HepG2 (cell line): ENCODE results near the gene CHD9NB. TPM values are rescaled to one million over a fixed set of nuclear protein-coding genes. Genes with fewer than 3 reads are reported as not detected.

Source experiments
- ATF2 ChIP-seq: sonication (generic); formaldehyde crosslinking; IDR thresholded peaks from 2 replicates; pipeline ENCODE4 v1.4.0; 2020; ENCODE audit warnings: missing genetic modification reagents
- CHCHD3 ChIP-seq: sonication (generic); formaldehyde crosslinking; IDR thresholded peaks from 2 replicates; pipeline ENCODE4 v1.8.0; 2022; ENCODE audit warnings: mild to moderate bottlenecking, missing genetic modification reagents, moderate library complexity
- DR1 ChIP-seq: sonication (generic); formaldehyde crosslinking; IDR thresholded peaks from 2 replicates; pipeline ENCODE4 v1.8.0; 2021; ENCODE audit warnings: mild to moderate bottlenecking, missing genetic modification reagents, inconsistent platforms
- HNF4A ChIP-seq: sonication (generic); formaldehyde crosslinking; IDR thresholded peaks from 2 replicates; pipeline ENCODE4 v1.4.0; 2020; ENCODE audit warnings: missing genetic modification reagents
- PPARG ChIP-seq: conservative IDR thresholded peaks from 2 replicates; pipeline ENCODE4 v1.6.1; 2016; ENCODE audit warnings: missing biosample characterization, missing genetic modification reagents
- PRMT3 ChIP-seq: sonication (generic); formaldehyde crosslinking; IDR thresholded peaks from 2 replicates; pipeline ENCODE4 v1.8.1; 2022; ENCODE audit warnings: low read depth, mild to moderate bottlenecking, moderate library complexity, missing genetic modification reagents, borderline replicate concordance
- RAD51 ChIP-seq: fragments of 450-650 bp; IDR thresholded peaks from 2 replicates; pipeline ENCODE4 v1.6.1; 2016; ENCODE audit warnings: borderline replicate concordance
- RORA ChIP-seq: sonication (generic); formaldehyde crosslinking; IDR thresholded peaks from 2 replicates; pipeline ENCODE4 v1.5.0; 2020; ENCODE audit warnings: mild to moderate bottlenecking, missing genetic modification reagents, moderate library complexity
- ZBTB49 ChIP-seq: sonication (generic); formaldehyde crosslinking; IDR thresholded peaks from 2 replicates; pipeline ENCODE4 v1.4.0; 2020; ENCODE audit warnings: missing genetic modification reagents, borderline replicate concordance
- ZFP62 ChIP-seq: sonication (generic); formaldehyde crosslinking; IDR thresholded peaks from 2 replicates; pipeline ENCODE4 v1.4.0; 2020; ENCODE audit warnings: missing genetic modification reagents
- ZNF12 ChIP-seq: sonication (generic); formaldehyde crosslinking; IDR thresholded peaks from 2 replicates; pipeline ENCODE4 v1.5.0; 2020; ENCODE audit warnings: missing genetic modification reagents
- ZNF337 ChIP-seq: sonication (generic); formaldehyde crosslinking; IDR thresholded peaks from 2 replicates; pipeline ENCODE4 v1.5.1; 2020; ENCODE audit warnings: missing genetic modification reagents, low read depth, mild to moderate bottlenecking, borderline replicate concordance
- ZNF33A ChIP-seq: sonication (generic); formaldehyde crosslinking; IDR thresholded peaks from 2 replicates; pipeline ENCODE4 v1.5.1; 2020; ENCODE audit warnings: missing genetic modification reagents, mild to moderate bottlenecking, moderate library complexity, borderline replicate concordance
- ZNF619 ChIP-seq: sonication (generic); formaldehyde crosslinking; IDR thresholded peaks from 2 replicates; pipeline ENCODE4 v1.4.0; 2020; ENCODE audit warnings: mild to moderate bottlenecking, missing genetic modification reagents
- ZNF766 ChIP-seq: sonication (generic); formaldehyde crosslinking; IDR thresholded peaks from 2 replicates; pipeline ENCODE4 v1.5.0; 2020; ENCODE audit warnings: missing genetic modification reagents, borderline replicate concordance
- ZNF883 ChIP-seq: sonication (generic); formaldehyde crosslinking; IDR thresholded peaks from 2 replicates; pipeline ENCODE4 v1.5.1; 2020; ENCODE audit warnings: mild to moderate bottlenecking, missing genetic modification reagents; ENCODE audit errors: not compliant biosample characterization
- polyA plus RNA-seq, 8 experiments: library from polyadenylated mRNA; depleted of rRNA in 3 of 8; stranded (reverse) in 7 of 8; unstranded in 1 of 8; fragments of >200 nt; fragmentation: Illumina TruSeq in 4 of 8; extraction: Trizol in 4 of 8; gene quantifications; 2 replicates each; pipeline versions ENCODE4 v1.2.1 to v1.2.3, GENCODE V29; 2011 to 2016; ENCODE audit warnings: low read depth in 4 of 8, missing spikeins in 1 of 8, mixed read lengths in 1 of 8; ENCODE audit not compliant: insufficient read depth in 1 of 8
- total RNA-seq, 5 experiments: library from RNA; depleted of rRNA; stranded (reverse); fragments of >200 nt; fragmentation: Illumina TruSeq; extraction: Trizol; gene quantifications; 2 replicates each; pipeline ENCODE4 v1.2.3, GENCODE V29; 2016; ENCODE audit warnings: low read depth in 1 of 5
- TF ChIP-seq, protein P1 (sequence below): sonication (generic); formaldehyde crosslinking; IDR thresholded peaks from 2 replicates; pipeline ENCODE4 v1.4.0; 2020; ENCODE audit warnings: missing genetic modification reagents, mild to moderate bottlenecking, borderline replicate concordance
- TF ChIP-seq, protein P2 (sequence below): sonication (generic); formaldehyde crosslinking; conservative IDR thresholded peaks from 2 replicates; pipeline ENCODE4 v1.5.0; 2020; ENCODE audit warnings: missing genetic modification reagents
- TF ChIP-seq, protein P3 (sequence below): sonication (generic); formaldehyde crosslinking; IDR thresholded peaks from 2 replicates; pipeline ENCODE4 v1.5.1; 2020; ENCODE audit warnings: missing genetic modification reagents, mild to moderate bottlenecking, borderline replicate concordance

CHD9NB gene
- total and polyA plus RNA-seq, 2 of the 13 experiments (the other 11 are each of a cell fraction or from before 2014, with no cell fraction given), result 0.17 to 0.18 TPM

DNA sequence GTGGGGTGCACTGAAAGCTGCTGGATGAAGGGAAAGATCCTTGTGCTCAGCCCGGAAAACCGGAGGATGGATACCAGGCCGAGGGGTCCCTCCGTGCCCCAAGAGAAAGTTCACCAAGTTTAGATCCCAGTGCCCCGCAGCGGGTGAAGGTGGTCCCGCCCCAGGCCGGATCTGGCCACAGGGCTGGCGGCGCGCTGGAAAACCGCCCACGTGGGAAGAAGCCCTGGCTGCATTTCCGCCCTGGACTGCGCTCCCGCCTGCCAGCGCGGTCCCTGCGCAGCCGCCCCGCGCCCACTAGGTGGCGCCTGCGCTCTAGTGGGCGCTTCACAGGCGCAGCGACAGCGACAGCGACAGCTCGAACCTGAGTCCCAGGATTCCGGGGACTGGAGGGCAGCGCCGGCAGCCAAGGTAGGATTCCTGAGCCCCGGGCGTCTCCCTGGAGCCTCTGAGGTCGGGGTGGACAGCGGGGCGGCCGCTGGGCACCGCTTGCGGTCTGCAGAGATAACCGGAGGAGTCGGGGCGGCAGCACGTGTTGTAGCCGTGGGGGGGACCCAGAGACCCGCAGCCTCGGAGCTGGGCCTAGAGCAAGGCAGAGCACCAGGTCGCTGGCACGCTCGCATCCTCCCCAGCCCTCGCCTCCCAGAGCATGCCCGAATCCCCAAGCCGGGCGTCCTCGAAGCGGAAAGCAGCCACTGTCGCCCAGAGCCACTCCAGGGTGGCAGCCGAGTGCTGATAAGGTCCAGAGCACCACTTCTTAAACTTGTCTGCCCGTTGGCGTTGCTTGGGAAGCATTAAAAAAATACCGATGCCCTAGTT, 2.2 kb upstream of the CHD9NB start, which contains the start of gene CHD9 (continued):
- peak; percentile 51 for TF ChIP-seq HNF4A (CRISPR knock-in tag)
- no peak for TF ChIP-seq ZNF33A (CRISPR knock-in tag)
- TF ChIP-seq ATF2 (CRISPR knock-in tag), result peak; percentile 84
- TF ChIP-seq, protein P1, sequence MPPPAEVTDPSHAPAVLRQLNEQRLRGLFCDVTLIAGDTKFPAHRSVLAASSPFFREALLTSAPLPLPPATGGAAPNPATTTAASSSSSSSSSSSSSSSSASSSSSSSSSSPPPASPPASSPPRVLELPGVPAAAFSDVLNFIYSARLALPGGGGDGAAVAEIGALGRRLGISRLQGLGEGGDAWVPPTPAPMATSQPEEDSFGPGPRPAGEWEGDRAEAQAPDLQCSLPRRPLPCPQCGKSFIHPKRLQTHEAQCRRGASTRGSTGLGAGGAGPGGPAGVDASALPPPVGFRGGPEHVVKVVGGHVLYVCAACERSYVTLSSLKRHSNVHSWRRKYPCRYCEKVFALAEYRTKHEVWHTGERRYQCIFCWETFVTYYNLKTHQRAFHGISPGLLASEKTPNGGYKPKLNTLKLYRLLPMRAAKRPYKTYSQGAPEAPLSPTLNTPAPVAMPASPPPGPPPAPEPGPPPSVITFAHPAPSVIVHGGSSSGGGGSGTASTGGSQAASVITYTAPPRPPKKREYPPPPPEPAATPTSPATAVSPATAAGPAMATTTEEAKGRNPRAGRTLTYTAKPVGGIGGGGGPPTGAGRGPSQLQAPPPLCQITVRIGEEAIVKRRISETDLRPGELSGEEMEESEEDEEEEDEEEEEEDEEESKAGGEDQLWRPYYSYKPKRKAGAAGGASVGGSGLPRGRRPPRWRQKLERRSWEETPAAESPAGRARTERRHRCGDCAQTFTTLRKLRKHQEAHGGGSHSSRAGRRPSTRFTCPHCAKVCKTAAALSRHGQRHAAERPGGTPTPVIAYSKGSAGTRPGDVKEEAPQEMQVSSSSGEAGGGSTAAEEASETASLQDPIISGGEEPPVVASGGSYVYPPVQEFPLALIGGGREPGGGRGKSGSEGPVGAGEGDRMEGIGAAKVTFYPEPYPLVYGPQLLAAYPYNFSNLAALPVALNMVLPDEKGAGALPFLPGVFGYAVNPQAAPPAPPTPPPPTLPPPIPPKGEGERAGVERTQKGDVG (CRISPR knock-in tag), result 0 out of 2 replicates have a peak, but pooled peaks have one; percentile 45
- TF ChIP-seq RORA (CRISPR knock-in tag), result no peak
- TF ChIP-seq ZBTB49 (CRISPR knock-in tag), result no peak
- 0 out of 2 replicates have a peak, but pooled peaks have one; percentile 93 for TF ChIP-seq ZNF337 (CRISPR knock-in tag)
- TF ChIP-seq ZNF883 (CRISPR knock-in tag), result peak; percentile 95
- TF ChIP-seq ZFP62 (CRISPR knock-in tag), result no peak
- peak; percentile 78 for TF ChIP-seq ZNF766 (CRISPR knock-in tag)
- peak; percentile 92 for TF ChIP-seq PRMT3 (CRISPR knock-in tag)
- TF ChIP-seq, protein P2, sequence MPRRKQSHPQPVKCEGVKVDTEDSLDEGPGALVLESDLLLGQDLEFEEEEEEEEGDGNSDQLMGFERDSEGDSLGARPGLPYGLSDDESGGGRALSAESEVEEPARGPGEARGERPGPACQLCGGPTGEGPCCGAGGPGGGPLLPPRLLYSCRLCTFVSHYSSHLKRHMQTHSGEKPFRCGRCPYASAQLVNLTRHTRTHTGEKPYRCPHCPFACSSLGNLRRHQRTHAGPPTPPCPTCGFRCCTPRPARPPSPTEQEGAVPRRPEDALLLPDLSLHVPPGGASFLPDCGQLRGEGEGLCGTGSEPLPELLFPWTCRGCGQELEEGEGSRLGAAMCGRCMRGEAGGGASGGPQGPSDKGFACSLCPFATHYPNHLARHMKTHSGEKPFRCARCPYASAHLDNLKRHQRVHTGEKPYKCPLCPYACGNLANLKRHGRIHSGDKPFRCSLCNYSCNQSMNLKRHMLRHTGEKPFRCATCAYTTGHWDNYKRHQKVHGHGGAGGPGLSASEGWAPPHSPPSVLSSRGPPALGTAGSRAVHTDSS, result no peak
- peak; percentile 82 for TF ChIP-seq PPARG (CRISPR knock-in tag)
- peak; percentile 81 for TF ChIP-seq DR1 (CRISPR knock-in tag)
- TF ChIP-seq ZNF619 (CRISPR knock-in tag), result peak; percentile 89; the same call in 1 of the 2 replicates
- TF ChIP-seq CHCHD3 (CRISPR knock-in tag), result peak; percentile 92; the same call in 1 of the 2 replicates
- TF ChIP-seq, protein P3, sequence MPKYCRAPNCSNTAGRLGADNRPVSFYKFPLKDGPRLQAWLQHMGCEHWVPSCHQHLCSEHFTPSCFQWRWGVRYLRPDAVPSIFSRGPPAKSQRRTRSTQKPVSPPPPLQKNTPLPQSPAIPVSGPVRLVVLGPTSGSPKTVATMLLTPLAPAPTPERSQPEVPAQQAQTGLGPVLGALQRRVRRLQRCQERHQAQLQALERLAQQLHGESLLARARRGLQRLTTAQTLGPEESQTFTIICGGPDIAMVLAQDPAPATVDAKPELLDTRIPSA (CRISPR knock-in tag), result peak; percentile 95
- 0 out of 2 replicates have a peak, but pooled peaks have one; percentile 13 for TF ChIP-seq ZNF12
- no peak; the same call in 1 of the 2 replicates for TF ChIP-seq RAD51
